CD8-positive, alpha-beta memory T cell (primary cell): ENCODE measurements around the gene KCNT1. TPM values are rescaled to one million over a fixed set of nuclear protein-coding genes. Genes with fewer than 3 reads are reported as not detected.

Experiments
- CTCF ChIA-PET: fragments of 350-600 bp; sonication (Branson Sonifier 250); formaldehyde crosslinking; loops from one replicate; lab custom pipeline; 2021; ENCODE audit warnings: antibody characterized with exemption; lab: Charles Lee
- POLR2A ChIA-PET: fragments of 350-600 bp; sonication (Branson Sonifier 250); formaldehyde crosslinking; loops from one replicate; lab custom pipeline; 2021; ENCODE audit warnings: antibody characterized with exemption; lab: Charles Lee
- DNase-seq, 5 donors: peaks; one replicate each; pipeline versions ENCODE4 v3.0.0 to v3.0.0-alpha.2; 2020 to 2022; ENCODE audit warnings: mixed read lengths in 1 of 5
- H3K27ac ChIP-seq: one replicate; pipeline ENCODE4 v1.7.0; 2013; ENCODE audit warnings: low read depth, mild to moderate bottlenecking, low read length, moderate library complexity
- H3K27me3 ChIP-seq: 2 replicates; pipeline ENCODE4 v1.7.0; 2013; ENCODE audit warnings: low read length, mild to moderate bottlenecking; ENCODE audit not compliant: insufficient read depth, poor library complexity, severe bottlenecking
- H3K36me3 ChIP-seq: 2 replicates; pipeline ENCODE4 v1.7.0; 2013; ENCODE audit warnings: mild to moderate bottlenecking, low read length, moderate library complexity; ENCODE audit not compliant: insufficient read depth
- H3K4me1 ChIP-seq: 2 replicates; pipeline ENCODE4 v1.7.0; 2013; ENCODE audit warnings: mild to moderate bottlenecking, low read length, moderate library complexity; ENCODE audit not compliant: insufficient read depth
- H3K4me3 ChIP-seq: 2 replicates; pipeline ENCODE4 v1.7.0; 2013; ENCODE audit warnings: mild to moderate bottlenecking, low read length
- H3K9me3 ChIP-seq: 2 replicates; pipeline ENCODE4 v1.7.0; 2013; ENCODE audit warnings: mild to moderate bottlenecking, low read length
- H3K27ac Mint-ChIP-seq, 8 donors: one replicate each; pipeline ENCODE4 v1.8.0; 2020 to 2021; ENCODE audit warnings: mixed read lengths in 8 of 8, mild to moderate bottlenecking in 6 of 8, inconsistent platforms in 3 of 8, moderate library complexity in 3 of 8
- H3K27me3 Mint-ChIP-seq, 2 donors: one replicate each; pipeline ENCODE4 v1.8.0; 2020 to 2021; ENCODE audit warnings: mixed read lengths in 2 of 2, mild to moderate bottlenecking in 1 of 2, moderate library complexity in 1 of 2
- H3K36me3 Mint-ChIP-seq, 3 donors: one replicate each; pipeline ENCODE4 v1.8.0; 2020 to 2021; ENCODE audit warnings: mixed read lengths in 3 of 3, inconsistent platforms in 1 of 3, mild to moderate bottlenecking in 1 of 3
- H3K4me1 Mint-ChIP-seq, 3 donors: one replicate each; pipeline ENCODE4 v1.8.0; 2020 to 2021; ENCODE audit warnings: mixed read lengths in 3 of 3, inconsistent platforms in 1 of 3, mild to moderate bottlenecking in 1 of 3
- H3K4me3 Mint-ChIP-seq, 7 donors: one replicate each; pipeline ENCODE4 v1.8.0; 2020 to 2021; ENCODE audit warnings: mixed read lengths in 7 of 7, mild to moderate bottlenecking in 6 of 7, moderate library complexity in 4 of 7, inconsistent platforms in 2 of 7
- H3K9me3 Mint-ChIP-seq, 5 donors: one replicate each; pipeline ENCODE4 v1.8.0; 2020 to 2022; ENCODE audit warnings: mixed read lengths in 5 of 5, mild to moderate bottlenecking in 3 of 5, moderate library complexity in 2 of 5, inconsistent platforms in 1 of 5
- polyA plus RNA-seq: library from polyadenylated mRNA; unstranded; fragments of 300-500 nt; fragmentation: Illumina TruSeq; gene quantifications from one replicate; pipeline ENCODE4 v1.2.3, GENCODE V29; 2021
- total RNA-seq, 2 experiments: library from RNA; stranded (reverse); gene quantifications; one replicate each; pipeline ENCODE4 v1.2.3, GENCODE V29; 2021

Gene KCNT1
- total and polyA plus RNA-seq, 3 experiments from 2014 or later: 0.16 TPM; not detected in 2

DNA sequence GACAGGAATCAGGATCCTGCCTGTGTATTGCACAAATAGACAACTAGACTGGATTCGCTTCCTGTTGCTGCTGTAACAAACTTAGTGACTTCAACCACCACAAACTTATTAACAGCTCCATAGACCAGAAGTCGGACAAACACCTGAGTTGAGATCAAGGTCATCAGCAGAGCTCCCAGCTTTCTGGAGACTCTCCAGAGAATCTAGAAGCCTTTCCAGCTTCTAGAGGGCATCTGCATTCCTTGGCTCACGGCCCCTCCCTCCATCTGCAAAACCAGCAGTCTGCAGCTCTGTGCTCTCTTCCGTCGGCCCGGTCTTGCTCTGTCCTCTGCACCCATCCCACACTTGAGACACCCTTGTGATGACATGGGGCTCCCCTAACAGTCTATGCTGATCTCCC lies 99.1 kb downstream of the KCNT1 start:
- peak overlapping the region in 1 of 8 donors; percentile 24 for H3K27ac Mint-ChIP-seq
- H3K4me1 ChIP-seq: no peaks in the 10 kb centered on the region
- H3K36me3 ChIP-seq: no peaks in the 10 kb centered on the region
- ChIA-PET POLR2A (no interaction called here), CTCF (no interaction called here)
- no peak overlapping the region for H3K4me3 ChIP-seq
- H3K27me3 ChIP-seq: no peaks in the 10 kb centered on the region
- H3K36me3 Mint-ChIP-seq: no peaks in the 10 kb centered on the region
- no peaks in the 10 kb centered on the region for H3K9me3 ChIP-seq
- peaks cover 6 to 11% (median 11%) of the 10 kb centered on the region in 3 donors for H3K4me1 Mint-ChIP-seq
- no peaks in the 10 kb centered on the region for H3K9me3 Mint-ChIP-seq
- H3K27me3 Mint-ChIP-seq: no peaks in the 10 kb centered on the region
- H3K4me3 Mint-ChIP-seq: no peak overlapping the region
- no peak overlapping the region for H3K27ac ChIP-seq
- no peak for DNase-seq

DNA sequence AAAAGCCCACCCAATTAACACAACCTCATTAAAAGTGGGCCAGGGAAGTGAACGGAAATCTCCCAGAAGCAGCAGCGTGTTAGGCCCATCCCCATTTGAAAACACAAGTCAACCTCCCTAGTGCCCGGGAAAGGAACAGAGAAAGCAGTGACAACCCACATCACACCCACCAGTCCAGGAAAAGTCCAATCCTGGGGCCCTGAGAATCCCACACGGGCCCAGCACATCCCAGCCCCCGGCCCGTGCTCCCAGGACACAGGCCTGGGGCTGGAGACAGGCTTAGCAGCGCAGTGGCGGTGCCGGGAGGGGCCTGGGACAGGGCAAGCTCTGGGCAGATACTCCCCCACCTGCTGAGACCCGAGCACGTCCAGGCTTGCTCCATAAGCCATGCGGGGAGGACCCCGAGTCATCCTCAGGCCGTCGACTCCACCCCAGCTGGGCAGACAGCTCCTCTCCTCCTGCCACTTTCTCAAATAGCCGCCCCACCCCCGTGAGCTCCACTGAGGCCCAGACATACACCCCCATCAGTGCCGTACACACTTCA lies 101.0 kb downstream of the KCNT1 start:
- no peaks in the 10 kb centered on the region for H3K9me3 ChIP-seq
- Mint-ChIP-seq H3K9me3 (no peaks in the 10 kb centered on the region), H3K36me3 (no peaks in the 10 kb centered on the region), H3K27ac (no peak overlapping the region), H3K4me3 (no peak overlapping the region), H3K4me1 (peaks cover 20 to 25% (median 20%) of the 10 kb centered on the region in 3 donors), H3K27me3 (no peaks in the 10 kb centered on the region)
- CTCF ChIA-PET: no interaction called here
- no peaks in the 10 kb centered on the region for H3K36me3 ChIP-seq
- POLR2A ChIA-PET: no interaction called here
- H3K4me3 ChIP-seq: no peak overlapping the region
- DNase-seq: no peak
- H3K27me3 ChIP-seq: no peaks in the 10 kb centered on the region
- H3K4me1 ChIP-seq: no peaks in the 10 kb centered on the region
- H3K27ac ChIP-seq: no peak overlapping the region

DNA sequence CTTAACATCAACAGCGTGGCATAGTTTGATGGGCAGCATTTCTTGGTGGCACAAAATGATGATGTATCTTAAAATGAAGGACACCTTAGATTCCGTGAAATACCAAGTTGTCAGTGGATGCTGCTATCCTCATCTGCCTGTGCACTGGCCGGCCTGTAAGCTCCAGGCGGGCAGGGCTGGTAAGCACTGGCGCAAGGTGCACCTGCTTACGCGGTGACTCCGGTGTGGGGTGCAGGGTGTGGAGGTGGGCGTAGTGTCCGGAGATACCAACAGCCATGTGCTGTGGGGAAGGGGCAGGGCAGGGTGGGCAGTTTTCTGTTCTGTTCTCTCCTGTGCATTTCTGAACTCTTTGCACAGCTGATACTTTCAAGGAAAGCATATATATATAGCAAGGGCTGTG lies 101.5 kb downstream of the KCNT1 start:
- POLR2A ChIA-PET: no interaction called here
- Histone ChIP-seq H3K4me3 (no peak overlapping the region), H3K36me3 (no peaks in the 10 kb centered on the region), H3K27ac (no peak overlapping the region), H3K4me1 (no peaks in the 10 kb centered on the region), H3K27me3 (no peaks in the 10 kb centered on the region), H3K9me3 (no peaks in the 10 kb centered on the region)
- Mint-ChIP-seq H3K27ac (no peak overlapping the region), H3K27me3 (no peaks in the 10 kb centered on the region), H3K4me3 (no peak overlapping the region), H3K9me3 (no peaks in the 10 kb centered on the region), H3K4me1 (peaks cover 20 to 27% (median 23%) of the 10 kb centered on the region in 3 donors), H3K36me3 (no peaks in the 10 kb centered on the region)
- CTCF ChIA-PET: no interaction called here
- peak in 1 of 5 donors; percentile 25 for DNase-seq

DNA sequence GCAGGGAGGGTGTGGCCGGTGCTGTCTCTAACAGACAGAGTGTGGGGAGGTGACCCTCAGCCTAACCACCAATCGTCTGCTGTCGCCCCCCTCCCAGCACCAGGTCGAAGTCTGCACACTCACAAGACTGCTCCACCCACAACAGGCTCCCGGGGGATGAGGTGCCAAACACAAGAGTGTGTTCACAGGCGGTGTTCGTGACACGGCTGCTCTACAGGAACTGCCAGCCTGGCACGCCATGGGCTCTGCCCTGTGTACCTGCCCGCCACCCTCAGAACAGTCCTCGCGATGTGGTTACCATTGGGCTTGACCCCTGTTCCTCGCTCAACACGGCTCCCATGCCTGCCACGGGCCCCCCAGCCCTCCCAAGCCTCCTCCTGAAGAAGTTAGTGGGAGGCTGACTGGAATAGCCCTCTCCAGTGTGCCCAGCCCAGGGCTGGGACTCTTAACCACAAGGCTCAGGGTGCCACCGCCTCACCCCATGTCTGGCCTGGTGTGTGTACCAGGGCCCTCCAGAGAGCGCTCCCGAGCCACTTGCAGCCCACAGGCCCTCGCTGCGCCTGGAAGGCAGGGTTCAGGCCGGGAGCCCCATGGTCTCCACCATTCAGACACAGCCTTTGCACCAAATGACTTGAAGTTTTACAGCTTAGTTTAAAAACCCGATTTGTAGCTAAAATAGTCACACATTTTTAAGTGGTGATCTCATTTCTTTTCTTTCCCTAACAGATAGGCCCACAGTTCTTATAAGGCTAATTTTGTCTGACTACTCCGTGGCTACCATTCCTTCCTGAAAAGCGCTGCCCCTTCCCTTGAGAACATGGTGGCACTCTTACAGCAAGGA lies 102.8 kb downstream of the KCNT1 start:
- DNase-seq: peak in 1 of 5 donors; percentile 26
- Histone ChIP-seq H3K27ac (no peak overlapping the region), H3K36me3 (no peaks in the 10 kb centered on the region), H3K27me3 (no peaks in the 10 kb centered on the region), H3K9me3 (no peaks in the 10 kb centered on the region), H3K4me1 (no peaks in the 10 kb centered on the region), H3K4me3 (no peak overlapping the region)
- ChIA-PET CTCF (interaction anchor here (0.7 kb wide), 1 partner anchor 347 kb away, joined by 3 read pairs; no protein-coding TSS in a partner anchor), POLR2A (no interaction called here)
- Mint-ChIP-seq H3K27me3 (no peaks in the 10 kb centered on the region), H3K36me3 (peaks cover under 1 to 12% (median under 1%) of the 10 kb centered on the region in 3 donors), H3K4me3 (no peak overlapping the region), H3K4me1 (peaks cover 18 to 27% (median 23%) of the 10 kb centered on the region in 3 donors), H3K27ac (no peak overlapping the region), H3K9me3 (no peaks in the 10 kb centered on the region)

DNA sequence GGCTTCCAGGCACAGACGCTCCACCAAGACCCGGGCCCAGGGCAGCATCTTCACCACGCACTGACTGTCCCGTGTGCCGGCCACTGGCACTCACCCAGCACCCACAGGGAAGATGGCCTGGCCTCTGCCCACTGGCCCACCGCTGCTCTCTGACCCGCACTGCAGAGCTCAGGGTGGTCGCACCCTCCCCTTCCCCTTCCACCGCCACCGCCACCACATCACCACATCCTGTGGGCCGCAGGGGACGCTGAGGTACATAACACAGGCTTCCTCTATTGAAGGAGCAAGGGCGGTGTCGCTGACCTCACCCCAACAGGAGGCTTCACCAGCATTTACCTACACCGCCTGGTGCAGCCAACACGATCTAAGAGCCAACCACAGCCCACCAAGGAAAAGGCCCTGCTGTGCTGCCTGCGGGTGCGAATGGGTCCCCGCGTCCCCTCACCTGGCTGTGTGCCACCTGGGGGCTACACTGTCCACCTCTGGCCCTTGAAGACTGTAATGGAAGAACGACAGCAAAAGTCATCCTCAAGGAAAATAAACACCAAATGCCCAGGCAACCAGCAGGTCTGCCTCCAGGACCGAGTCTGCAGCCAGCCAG lies 103.5 kb downstream of the KCNT1 start:
- H3K27me3 ChIP-seq: no peaks in the 10 kb centered on the region
- H3K4me1 ChIP-seq: no peaks in the 10 kb centered on the region
- H3K27ac Mint-ChIP-seq: no peak overlapping the region
- H3K27ac ChIP-seq: no peak overlapping the region
- peaks cover 3 to 19% (median 5%) of the 10 kb centered on the region in 3 donors for H3K36me3 Mint-ChIP-seq
- no peaks in the 10 kb centered on the region for H3K36me3 ChIP-seq
- POLR2A ChIA-PET: no interaction called here
- peaks cover 18 to 27% (median 23%) of the 10 kb centered on the region in 3 donors for H3K4me1 Mint-ChIP-seq
- H3K9me3 Mint-ChIP-seq: no peaks in the 10 kb centered on the region
- H3K27me3 Mint-ChIP-seq: no peaks in the 10 kb centered on the region
- no peak for DNase-seq
- CTCF ChIA-PET: no interaction called here
- H3K4me3 Mint-ChIP-seq: no peak overlapping the region
- no peak overlapping the region for H3K4me3 ChIP-seq
- no peaks in the 10 kb centered on the region for H3K9me3 ChIP-seq

DNA sequence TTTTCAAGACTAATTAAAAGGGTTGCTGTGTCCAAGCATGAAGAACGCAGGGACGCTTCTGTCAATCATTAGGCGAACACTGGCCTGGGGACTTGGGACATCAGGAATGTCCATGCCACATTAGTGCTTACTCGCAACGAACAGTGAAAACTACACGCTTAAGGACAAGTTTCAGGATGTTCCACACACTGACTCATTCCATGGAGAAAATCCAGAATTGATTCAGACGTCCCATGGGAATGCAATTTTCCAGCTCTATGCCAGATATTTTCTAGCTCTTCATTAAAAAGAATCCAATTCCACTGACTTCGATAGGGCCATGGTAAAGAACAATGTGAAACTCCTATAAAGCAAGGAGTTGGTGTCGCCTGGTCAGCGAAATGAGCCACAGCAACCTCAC lies 107.2 kb downstream of the KCNT1 start:
- no peaks in the 10 kb centered on the region for H3K27me3 Mint-ChIP-seq
- no peaks in the 10 kb centered on the region for H3K4me1 ChIP-seq
- ChIA-PET POLR2A (no interaction called here), CTCF (no interaction called here)
- peaks cover 15 to 55% (median 18%) of the 10 kb centered on the region in 3 donors for H3K36me3 Mint-ChIP-seq
- peaks cover 18 to 27% (median 23%) of the 10 kb centered on the region in 3 donors for H3K4me1 Mint-ChIP-seq
- DNase-seq: no peak
- H3K4me3 Mint-ChIP-seq: no peak overlapping the region
- H3K27me3 ChIP-seq: no peaks in the 10 kb centered on the region
- H3K36me3 ChIP-seq: peaks cover 8% of the 10 kb centered on the region
- no peak overlapping the region for H3K4me3 ChIP-seq
- H3K9me3 Mint-ChIP-seq: no peaks in the 10 kb centered on the region
- no peak overlapping the region for H3K27ac ChIP-seq
- H3K9me3 ChIP-seq: no peaks in the 10 kb centered on the region
- no peak overlapping the region for H3K27ac Mint-ChIP-seq

DNA sequence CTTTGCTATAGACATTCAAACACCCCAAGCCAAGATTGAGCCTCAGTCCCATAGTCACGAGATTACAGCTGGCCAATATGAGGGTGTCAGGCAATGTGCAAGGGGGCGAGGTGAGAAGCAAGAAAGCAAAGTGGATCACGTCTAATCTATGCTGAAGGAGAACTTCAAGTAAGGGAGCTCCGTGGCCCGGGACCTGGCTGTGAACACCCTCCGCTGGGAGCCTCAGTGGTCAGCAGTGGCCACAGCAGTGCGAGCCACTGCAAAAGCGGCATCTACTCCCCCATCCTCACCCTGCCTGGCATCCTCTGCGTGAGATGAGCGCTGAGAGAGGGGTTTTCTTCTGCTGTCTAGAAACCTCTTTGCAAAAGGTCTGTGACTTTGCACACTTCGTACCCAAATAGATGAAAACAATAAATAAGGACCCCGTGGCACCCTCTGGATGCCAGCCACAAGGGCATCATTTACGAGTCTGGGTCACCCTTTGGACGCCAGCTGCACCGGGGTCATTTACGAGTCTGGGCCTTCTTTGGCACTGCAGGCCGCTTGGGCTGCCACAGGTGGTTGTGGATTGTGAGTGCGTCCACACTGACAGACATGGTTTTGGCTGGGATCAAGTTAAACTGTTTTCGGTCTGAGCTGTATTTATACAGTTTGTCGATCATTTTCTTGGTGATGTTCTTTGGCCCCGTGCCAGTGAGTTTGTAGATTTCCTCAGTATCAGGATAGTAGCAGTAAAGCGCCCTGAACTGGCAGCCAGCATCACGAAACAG lies 109.0 kb downstream of the KCNT1 start:
- H3K4me3 ChIP-seq: no peak overlapping the region
- DNase-seq: no peak
- H3K36me3 ChIP-seq: peaks cover 15% of the 10 kb centered on the region
- no peaks in the 10 kb centered on the region for H3K27me3 ChIP-seq
- H3K27me3 Mint-ChIP-seq: no peaks in the 10 kb centered on the region
- H3K4me1 Mint-ChIP-seq: peaks cover 11 to 21% (median 17%) of the 10 kb centered on the region in 3 donors
- H3K27ac Mint-ChIP-seq: no peak overlapping the region
- H3K36me3 Mint-ChIP-seq: peaks cover 18 to 72% (median 18%) of the 10 kb centered on the region in 3 donors
- H3K9me3 ChIP-seq: no peaks in the 10 kb centered on the region
- no peaks in the 10 kb centered on the region for H3K4me1 ChIP-seq
- H3K4me3 Mint-ChIP-seq: no peak overlapping the region
- no peaks in the 10 kb centered on the region for H3K9me3 Mint-ChIP-seq
- H3K27ac ChIP-seq: no peak overlapping the region
- POLR2A ChIA-PET: no interaction called here
- CTCF ChIA-PET: no interaction called here
